HCT116 (cell line): ENCODE results near the gene PPP2CA. TPM values are rescaled to one million over a fixed set of nuclear protein-coding genes. Genes with fewer than 3 reads are reported as not detected.
"Not testable (repeated sequence)": the region's sequence is repeated elsewhere in the genome, so short reads cannot be mapped to it uniquely, and the experiment has no call there.

Experiments used
- ATAC-seq: fragments of 200-7000 bp; cut with Tn5 transposase; 2 replicates; pipeline ENCODE4 v1.9.1; 2020; ENCODE audit warnings: mild to moderate bottlenecking, moderate library complexity
- BruUV-seq: library from RNA; stranded (reverse); fragments of 400-500 nt; replicated peaks from 2 replicates; lab custom pipeline; 2021; lab: Mats Ljungman, UMichigan
- CTCF ChIA-PET: fragments of 300-600 bp; sonication (Branson Sonifier 250); formaldehyde crosslinking; loops from one replicate; lab custom pipeline; 2021; ENCODE audit warnings: antibody characterized with exemption; lab: Charles Lee
- POLR2A ChIA-PET: fragments of 300-600, 350-600 bp; sonication (Branson Sonifier 250); formaldehyde crosslinking; loops from one replicate; lab custom pipeline; 2021; ENCODE audit warnings: antibody characterized with exemption; lab: Charles Lee
- RAD21 ChIA-PET, 2 experiments: fragments of 300-600 bp; sonication (Branson Sonifier 250); formaldehyde crosslinking; loops; one replicate each; lab custom pipeline; 2023; ENCODE audit warnings: low total read pairs in 2 of 2; ENCODE audit not compliant: uncharacterized antibody in 2 of 2, unreplicated experiment in 2 of 2, low non-redundant PET in 1 of 2; lab: Charles Lee
- DNase-seq: peaks from one replicate; pipeline ENCODE4 v3.0.0-alpha.2; 2010; ENCODE audit warnings: low read depth, low spot score
- H2AFZ ChIP-seq: fragments of 200-600 bp; shearing (Covaris generic), sonication (generic); 2 replicates; pipeline ENCODE4 v1.6.1; 2017; ENCODE audit warnings: low read depth, mixed run types, mixed read lengths, antibody characterized with exemption, low read length; ENCODE audit not compliant: poor library complexity, severe bottlenecking
- H3K27ac ChIP-seq: 2 replicates; pipeline ENCODE4 v1.5.1; 2012; ENCODE audit warnings: low read depth, low read length
- H3K27me3 ChIP-seq: fragments of 200-600 bp; sonication (generic); 2 replicates; pipeline ENCODE4 v1.6.1; 2016; ENCODE audit warnings: mixed run types, low read length, mixed read lengths; ENCODE audit not compliant: insufficient read depth
- H3K36me3 ChIP-seq, 2 experiments: fragments of 200-500 bp in 1 of 2; fragments of 200-600 bp in 1 of 2; sonication (Bioruptor generic) in 1 of 2; sonication (generic) in 1 of 2; 2 replicates each; pipeline versions ENCODE4 v1.5.1 to v1.6.1; 2014 to 2016; ENCODE audit warnings: low read length in 2 of 2, inconsistent platforms in 1 of 2, mixed read lengths in 1 of 2, mixed run types in 1 of 2; ENCODE audit not compliant: insufficient read depth in 2 of 2, control insufficient read depth in 1 of 2
- H3K4me1 ChIP-seq, 2 experiments: fragments of 200-600 bp in 1 of 2; sonication (generic) in 1 of 2; 2 replicates each; pipeline versions ENCODE4 v1.5.1 to v1.6.1; 2012 to 2017; ENCODE audit warnings: low read length in 2 of 2, inconsistent platforms in 1 of 2, mild to moderate bottlenecking in 1 of 2, mixed read lengths in 1 of 2, mixed run types in 1 of 2, moderate library complexity in 1 of 2; ENCODE audit not compliant: insufficient read depth in 2 of 2, control insufficient read depth in 1 of 2
- H3K4me2 ChIP-seq: fragments of 200-600 bp; sonication (generic); 2 replicates; pipeline ENCODE4 v1.6.1; 2017; ENCODE audit warnings: mixed run types, low read length, mixed read lengths
- H3K4me3 ChIP-seq, 2 experiments: fragments of 200-600 bp in 1 of 2; sonication (generic) in 1 of 2; replicated peaks in 1 of 2; 2 replicates each; pipeline ENCODE4 v1.5.1; 2011 to 2016; ENCODE audit warnings: low read length in 2 of 2, control low read depth in 1 of 2, low read depth in 1 of 2, mild to moderate bottlenecking in 1 of 2, mixed read lengths in 1 of 2, mixed run types in 1 of 2
- H3K79me2 ChIP-seq: fragments of 200-600 bp; sonication (generic); 2 replicates; pipeline ENCODE4 v1.6.1; 2017; ENCODE audit warnings: mild to moderate bottlenecking, mixed run types, low read length, moderate library complexity, mixed read lengths; ENCODE audit not compliant: insufficient read depth
- H3K9ac ChIP-seq: fragments of 200-600 bp; sonication (generic); 2 replicates; pipeline ENCODE4 v1.6.1; 2016; ENCODE audit warnings: low read length, mixed read lengths
- H3K9me2 ChIP-seq: fragments of 200-600 bp; sonication (generic), shearing (Covaris generic); 2 replicates; pipeline ENCODE4 v1.6.1; 2017; ENCODE audit warnings: mixed run types, mild to moderate bottlenecking, moderate library complexity; ENCODE audit not compliant: insufficient read depth
- H3K9me3 ChIP-seq, 2 experiments: fragments of 200-500 bp in 1 of 2; fragments of 200-600 bp in 1 of 2; sonication (Bioruptor generic) in 1 of 2; sonication (generic) in 1 of 2; 2 replicates each; pipeline ENCODE4 v1.6.1; 2014 to 2017; ENCODE audit warnings: low read length in 2 of 2, mixed read lengths in 2 of 2, inconsistent platforms in 1 of 2, low read depth in 1 of 2, mild to moderate bottlenecking in 1 of 2, mixed run types in 1 of 2, moderate library complexity in 1 of 2; ENCODE audit not compliant: control insufficient read depth in 1 of 2, insufficient read depth in 1 of 2
- H4K20me1 ChIP-seq: fragments of 200-600 bp; sonication (generic), shearing (Covaris generic); 2 replicates; pipeline ENCODE4 v1.6.1; 2017; ENCODE audit warnings: mixed run types, mild to moderate bottlenecking, moderate library complexity; ENCODE audit not compliant: insufficient read depth
- CEBPB ChIP-seq: IDR thresholded peaks from 2 replicates; pipeline ENCODE4 v1.6.1; 2012; ENCODE audit warnings: low read depth
- EGR1 ChIP-seq: IDR thresholded peaks from 2 replicates; pipeline ENCODE4 v1.6.1; 2012; ENCODE audit warnings: low read depth
- ELF1 ChIP-seq: IDR thresholded peaks from 2 replicates; pipeline ENCODE4 v1.6.1; 2012; ENCODE audit warnings: low read depth, borderline replicate concordance
- EZH2 ChIP-seq: fragments of 200-600 bp; sonication (generic); IDR thresholded peaks from 2 replicates; pipeline ENCODE4 v1.6.1; 2017; ENCODE audit warnings: antibody characterized with exemption, mixed run types
- FOSL1 ChIP-seq: IDR thresholded peaks from 2 replicates; pipeline ENCODE4 v1.6.1; 2012; ENCODE audit warnings: low read depth
- JUND ChIP-seq: IDR thresholded peaks from 2 replicates; pipeline ENCODE4 v1.6.1; 2012
- POLR2A ChIP-seq: IDR thresholded peaks from 2 replicates; pipeline ENCODE4 v1.7.0; 2011; ENCODE audit warnings: borderline replicate concordance; ENCODE audit not compliant: insufficient read depth, insufficient read length; ENCODE audit errors: extremely low read depth
- SRF ChIP-seq: IDR thresholded peaks from 2 replicates; pipeline ENCODE4 v1.6.1; 2012; ENCODE audit warnings: low read depth
- TCF7L2 ChIP-seq: IDR thresholded peaks from 2 replicates; pipeline ENCODE4 v1.7.0; 2011; ENCODE audit warnings: borderline replicate concordance, inconsistent platforms; ENCODE audit not compliant: insufficient read depth, insufficient read length; ENCODE audit errors: extremely low read depth
- ZNF274 ChIP-seq: fragments of 200-500 bp; sonication (Bioruptor generic); IDR thresholded peaks from 2 replicates; pipeline ENCODE4 v1.6.1; 2014; ENCODE audit warnings: mild to moderate bottlenecking, low read depth, low read length, inconsistent platforms
- intact Hi-C: fragments of 100-400 bp; cut with micrococcal nuclease; formaldehyde crosslinking; loops from 2 replicates; pipeline ENCODE4 v1.10.0; 2022
- total RNA-seq: library from RNA; stranded (reverse); gene quantifications from one replicate; pipeline ENCODE4 v1.2.1, GENCODE V29; 2021; ENCODE audit not compliant: unreplicated experiment
- TF ChIP-seq, protein P1 (sequence below): IDR thresholded peaks from 2 replicates; pipeline ENCODE4 v1.6.1; 2012
- TF ChIP-seq, protein P2 (sequence below): IDR thresholded peaks from 2 replicates; pipeline ENCODE4 v1.6.1; 2011; ENCODE audit warnings: mild to moderate bottlenecking, low read length, moderate library complexity; ENCODE audit not compliant: insufficient replicate concordance; ENCODE audit errors: extremely low read depth
- TF ChIP-seq, protein P3 (sequence below), 3 experiments: fragments of 200-600 bp in 1 of 3; sonication (generic) in 1 of 3; IDR thresholded peaks in 2 of 3; conservative IDR thresholded peaks in 1 of 3; 2 replicates each; pipeline ENCODE4 v1.5.1; 2012 to 2017; ENCODE audit warnings: low read depth in 2 of 3, low read length in 2 of 3, antibody characterized with exemption in 1 of 3, borderline replicate concordance in 1 of 3, control low read depth in 1 of 3, mild to moderate bottlenecking in 1 of 3, mixed read lengths in 1 of 3, mixed run types in 1 of 3, moderate library complexity in 1 of 3; ENCODE audit not compliant: insufficient read depth in 1 of 3

Gene PPP2CA
- total RNA-seq, 1 experiment from 2014 or later: 167 TPM

DNA sequence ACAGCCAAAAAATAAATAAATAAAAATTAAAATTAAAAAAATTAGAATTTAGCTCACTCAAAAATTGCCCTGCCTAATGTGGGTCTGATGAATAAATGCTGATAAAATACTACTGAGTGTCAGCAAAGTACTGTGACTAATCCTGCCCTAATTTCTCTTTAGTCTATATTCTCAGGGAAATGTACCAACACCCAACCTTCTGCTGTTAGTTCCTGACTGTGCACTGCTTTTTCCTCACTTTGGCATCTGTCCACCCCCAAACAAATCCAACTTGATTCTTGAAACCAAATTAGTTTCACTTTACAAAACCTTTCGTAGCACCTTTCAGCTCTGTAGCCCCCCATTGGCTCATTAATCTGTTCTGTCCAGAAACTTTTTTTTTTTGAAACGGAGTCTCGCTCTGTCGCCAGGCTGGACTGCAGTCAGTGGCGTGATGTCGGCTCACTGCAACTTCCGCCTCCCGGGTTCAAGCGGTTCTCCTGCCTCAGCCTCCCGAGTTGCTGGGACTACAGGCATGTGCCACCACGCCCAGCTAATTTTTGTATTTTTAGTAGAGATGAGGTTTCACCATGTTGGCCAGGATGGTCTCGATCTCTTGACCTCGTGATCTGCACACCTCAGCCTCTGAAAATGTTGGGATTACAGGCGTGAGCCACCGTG, 73.6 kb downstream of the PPP2CA start:
- POLR2A ChIA-PET, H3K4me2 ChIP-seq: not testable (repeated sequence)

DNA sequence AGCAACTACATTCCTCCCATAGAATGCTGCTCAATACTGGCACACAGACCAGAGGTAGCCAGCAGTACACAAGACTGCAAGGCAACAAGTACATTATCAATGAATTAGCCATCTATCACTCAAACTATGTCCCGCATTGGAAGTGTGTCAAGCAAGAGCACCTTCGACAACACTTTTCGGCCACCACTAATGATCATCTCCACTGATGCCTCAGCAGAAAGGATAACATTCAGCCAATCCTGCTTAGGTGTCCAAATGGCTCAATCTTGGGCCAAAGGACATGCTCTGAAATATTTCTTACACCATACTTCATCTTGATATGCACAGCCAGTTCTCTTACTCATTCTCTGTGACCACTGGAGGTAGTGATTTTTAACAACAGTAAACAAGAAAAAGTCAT, 74.2 kb downstream of the PPP2CA start:
- ATAC-seq (no peak), DNase-seq (no peak)
- H2AFZ ChIP-seq: no peak overlapping the region
- H3K4me3 ChIP-seq: no peak overlapping the region
- H4K20me1 ChIP-seq: peaks cover 6% of the 10 kb centered on the region
- H3K36me3 ChIP-seq: peaks cover 24 to 54% of the 10 kb centered on the region in 2 experiments; a peak in 3 of 4 replicates
- no peak overlapping the region for H3K27ac ChIP-seq
- intact Hi-C loops: no loop called here
- no peaks in the 10 kb centered on the region for H3K4me1 ChIP-seq
- no TSS peak for BruUV-seq
- H3K27me3 ChIP-seq: no peaks in the 10 kb centered on the region
- RAD21 ChIA-PET: no interaction called here
- no peak for TF ChIP-seq JUND
- TF ChIP-seq, protein P1, sequence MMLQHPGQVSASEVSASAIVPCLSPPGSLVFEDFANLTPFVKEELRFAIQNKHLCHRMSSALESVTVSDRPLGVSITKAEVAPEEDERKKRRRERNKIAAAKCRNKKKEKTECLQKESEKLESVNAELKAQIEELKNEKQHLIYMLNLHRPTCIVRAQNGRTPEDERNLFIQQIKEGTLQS: no peak
- no peak for TF ChIP-seq ZNF274
- no peak for TF ChIP-seq FOSL1
- TF ChIP-seq, protein P2, sequence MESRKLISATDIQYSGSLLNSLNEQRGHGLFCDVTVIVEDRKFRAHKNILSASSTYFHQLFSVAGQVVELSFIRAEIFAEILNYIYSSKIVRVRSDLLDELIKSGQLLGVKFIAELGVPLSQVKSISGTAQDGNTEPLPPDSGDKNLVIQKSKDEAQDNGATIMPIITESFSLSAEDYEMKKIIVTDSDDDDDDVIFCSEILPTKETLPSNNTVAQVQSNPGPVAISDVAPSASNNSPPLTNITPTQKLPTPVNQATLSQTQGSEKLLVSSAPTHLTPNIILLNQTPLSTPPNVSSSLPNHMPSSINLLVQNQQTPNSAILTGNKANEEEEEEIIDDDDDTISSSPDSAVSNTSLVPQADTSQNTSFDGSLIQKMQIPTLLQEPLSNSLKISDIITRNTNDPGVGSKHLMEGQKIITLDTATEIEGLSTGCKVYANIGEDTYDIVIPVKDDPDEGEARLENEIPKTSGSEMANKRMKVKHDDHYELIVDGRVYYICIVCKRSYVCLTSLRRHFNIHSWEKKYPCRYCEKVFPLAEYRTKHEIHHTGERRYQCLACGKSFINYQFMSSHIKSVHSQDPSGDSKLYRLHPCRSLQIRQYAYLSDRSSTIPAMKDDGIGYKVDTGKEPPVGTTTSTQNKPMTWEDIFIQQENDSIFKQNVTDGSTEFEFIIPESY: no peak
- no peak for TF ChIP-seq TCF7L2
- no peak for TF ChIP-seq POLR2A
- TF ChIP-seq CEBPB: no peak
- TF ChIP-seq ELF1: no peak
- TF ChIP-seq EZH2: no peak
- no peak for TF ChIP-seq EGR1
- TF ChIP-seq, protein P3, sequence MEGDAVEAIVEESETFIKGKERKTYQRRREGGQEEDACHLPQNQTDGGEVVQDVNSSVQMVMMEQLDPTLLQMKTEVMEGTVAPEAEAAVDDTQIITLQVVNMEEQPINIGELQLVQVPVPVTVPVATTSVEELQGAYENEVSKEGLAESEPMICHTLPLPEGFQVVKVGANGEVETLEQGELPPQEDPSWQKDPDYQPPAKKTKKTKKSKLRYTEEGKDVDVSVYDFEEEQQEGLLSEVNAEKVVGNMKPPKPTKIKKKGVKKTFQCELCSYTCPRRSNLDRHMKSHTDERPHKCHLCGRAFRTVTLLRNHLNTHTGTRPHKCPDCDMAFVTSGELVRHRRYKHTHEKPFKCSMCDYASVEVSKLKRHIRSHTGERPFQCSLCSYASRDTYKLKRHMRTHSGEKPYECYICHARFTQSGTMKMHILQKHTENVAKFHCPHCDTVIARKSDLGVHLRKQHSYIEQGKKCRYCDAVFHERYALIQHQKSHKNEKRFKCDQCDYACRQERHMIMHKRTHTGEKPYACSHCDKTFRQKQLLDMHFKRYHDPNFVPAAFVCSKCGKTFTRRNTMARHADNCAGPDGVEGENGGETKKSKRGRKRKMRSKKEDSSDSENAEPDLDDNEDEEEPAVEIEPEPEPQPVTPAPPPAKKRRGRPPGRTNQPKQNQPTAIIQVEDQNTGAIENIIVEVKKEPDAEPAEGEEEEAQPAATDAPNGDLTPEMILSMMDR (IDR thresholded peaks at IDR 0.05 in 2 of 3, conservative IDR thresholded peaks at IDR 0.05 in 1 of 3; ENCODE audit: borderline replicate concordance in 1 of 3, insufficient read depth in 1 of 3, low read depth in 2 of 3, low read length in 2 of 3): no peak
- no peak for TF ChIP-seq SRF
- CTCF ChIA-PET: interaction anchor here (0.7 to 1.3 kb wide), 2 partner anchors 11 to 112 kb away, joined by 3 read pairs; no protein-coding TSS in a partner anchor
- H3K4me2 ChIP-seq: no peak overlapping the region
- no peaks in the 10 kb centered on the region for H3K9me2 ChIP-seq
- peaks cover 34% of the 10 kb centered on the region for H3K79me2 ChIP-seq
- no peak overlapping the region for H3K9ac ChIP-seq
- POLR2A ChIA-PET: no interaction called here
- no peaks in the 10 kb centered on the region for H3K9me3 ChIP-seq

More for the DNA sequence above, 73.6 kb downstream of the PPP2CA start:
- H3K4me1 ChIP-seq, ATAC-seq, DNase-seq, H2AFZ ChIP-seq, H3K27ac ChIP-seq, RAD21 ChIA-PET, H4K20me1 ChIP-seq, H3K9me2 ChIP-seq, BruUV-seq, intact Hi-C loops, H3K4me3 ChIP-seq, H3K9ac ChIP-seq, H3K27me3 ChIP-seq, H3K9me3 ChIP-seq: not testable (repeated sequence)
- Histone ChIP-seq H3K79me2 (peaks cover 34% of the 10 kb centered on the region), H3K36me3 (peaks cover 24 to 49% of the 10 kb centered on the region in 2 experiments; a peak in 3 of 4 replicates)
- CTCF ChIA-PET: interaction anchor here (0.7 to 1.3 kb wide), 2 partner anchors 12 to 113 kb away, joined by 3 read pairs; no protein-coding TSS in a partner anchor
